ENCODE measurements around the gene LETM1.

DNA sequence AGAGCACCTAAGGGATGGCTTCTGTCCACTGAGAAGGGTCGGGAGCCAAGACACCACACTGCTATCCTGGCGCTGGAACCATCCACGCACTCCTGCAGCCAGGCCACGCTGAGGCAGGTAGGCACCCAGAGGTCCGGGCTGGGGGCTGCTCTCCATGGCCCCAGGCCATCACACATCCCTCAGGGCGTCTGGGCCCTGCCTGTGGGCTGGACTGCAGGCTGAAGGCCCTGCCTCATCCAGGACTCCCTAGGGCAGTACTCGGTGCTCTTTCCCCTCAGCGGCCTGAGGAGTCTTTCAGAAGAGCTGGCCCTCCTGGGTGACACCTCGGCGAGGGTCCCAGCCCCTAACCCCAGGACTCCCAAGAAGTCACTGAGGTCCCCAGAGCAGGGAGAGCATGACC is 45.2 kb downstream of the LETM1 start:
- TF ChIP-seq, protein P1, sequence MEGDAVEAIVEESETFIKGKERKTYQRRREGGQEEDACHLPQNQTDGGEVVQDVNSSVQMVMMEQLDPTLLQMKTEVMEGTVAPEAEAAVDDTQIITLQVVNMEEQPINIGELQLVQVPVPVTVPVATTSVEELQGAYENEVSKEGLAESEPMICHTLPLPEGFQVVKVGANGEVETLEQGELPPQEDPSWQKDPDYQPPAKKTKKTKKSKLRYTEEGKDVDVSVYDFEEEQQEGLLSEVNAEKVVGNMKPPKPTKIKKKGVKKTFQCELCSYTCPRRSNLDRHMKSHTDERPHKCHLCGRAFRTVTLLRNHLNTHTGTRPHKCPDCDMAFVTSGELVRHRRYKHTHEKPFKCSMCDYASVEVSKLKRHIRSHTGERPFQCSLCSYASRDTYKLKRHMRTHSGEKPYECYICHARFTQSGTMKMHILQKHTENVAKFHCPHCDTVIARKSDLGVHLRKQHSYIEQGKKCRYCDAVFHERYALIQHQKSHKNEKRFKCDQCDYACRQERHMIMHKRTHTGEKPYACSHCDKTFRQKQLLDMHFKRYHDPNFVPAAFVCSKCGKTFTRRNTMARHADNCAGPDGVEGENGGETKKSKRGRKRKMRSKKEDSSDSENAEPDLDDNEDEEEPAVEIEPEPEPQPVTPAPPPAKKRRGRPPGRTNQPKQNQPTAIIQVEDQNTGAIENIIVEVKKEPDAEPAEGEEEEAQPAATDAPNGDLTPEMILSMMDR (IDR thresholded peaks at IDR 0.05 in 4 of 5, conservative IDR thresholded peaks at IDR 0.05 in 1 of 5) = no peak
- TF ChIP-seq POLR2A (IDR thresholded peaks at IDR 0.05) = no peak

Measured in gastrocnemius medialis (tissue), 4 donors.